ENCODE data around the gene EIF4G2.

EIF4G2 gene

DNA sequence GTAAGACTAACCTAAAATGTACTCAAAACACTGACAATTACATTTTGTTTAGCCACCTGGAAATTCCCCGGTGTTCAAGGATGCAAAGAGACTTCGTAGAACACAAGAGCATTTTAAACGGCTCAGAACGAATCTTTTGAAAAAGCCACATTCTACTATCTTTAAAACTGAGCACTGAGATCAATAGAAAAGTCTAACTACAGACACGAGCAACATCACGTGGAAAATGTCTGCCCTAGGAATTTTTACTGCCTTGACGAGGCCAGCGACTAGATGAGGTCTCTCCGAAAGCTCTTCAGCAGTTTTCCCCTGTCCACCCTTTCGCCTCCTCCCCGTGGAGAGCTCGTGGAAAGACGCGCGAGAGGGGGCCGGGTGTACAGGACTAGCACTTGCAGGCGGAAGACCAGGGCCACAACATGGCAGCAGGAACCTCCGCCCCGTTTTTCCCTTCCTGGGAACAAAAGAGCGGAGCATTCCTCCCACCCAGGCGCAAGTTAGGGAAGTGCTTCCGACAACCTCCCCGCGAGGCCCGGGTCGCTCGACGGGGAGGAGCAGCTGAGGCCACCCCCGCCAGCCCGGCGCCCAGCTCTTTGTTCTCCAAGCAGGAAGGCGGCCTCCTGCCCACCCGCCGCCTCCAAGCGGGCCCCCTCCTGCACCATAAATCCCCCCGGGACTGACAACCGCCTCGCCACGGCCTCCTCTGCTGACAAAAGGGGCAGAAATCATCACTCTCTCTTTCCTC is 1.1 kb downstream of the EIF4G2 start:
- peak; percentile 22 for DNase-seq

DNA sequence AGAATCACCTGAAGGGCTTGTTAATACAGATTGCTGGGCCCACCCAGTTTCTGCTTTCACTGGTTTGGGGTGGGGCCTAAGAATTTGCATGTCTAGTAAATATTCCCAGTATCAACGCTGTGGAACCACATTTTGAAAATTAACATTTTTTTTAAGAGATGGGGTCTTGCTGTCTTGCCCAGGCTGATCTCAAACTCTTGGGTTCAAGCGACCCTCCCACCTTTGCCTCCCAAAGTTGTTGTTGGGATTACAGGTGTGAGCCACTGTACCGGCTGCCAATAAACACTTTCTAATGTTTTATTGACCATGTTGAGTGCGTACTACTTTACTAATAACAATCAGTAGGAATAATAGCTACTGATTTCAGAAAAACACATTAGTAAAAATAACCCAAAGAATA is 2.5 kb downstream of the EIF4G2 start:
- DNase-seq, result no peak

DNA sequence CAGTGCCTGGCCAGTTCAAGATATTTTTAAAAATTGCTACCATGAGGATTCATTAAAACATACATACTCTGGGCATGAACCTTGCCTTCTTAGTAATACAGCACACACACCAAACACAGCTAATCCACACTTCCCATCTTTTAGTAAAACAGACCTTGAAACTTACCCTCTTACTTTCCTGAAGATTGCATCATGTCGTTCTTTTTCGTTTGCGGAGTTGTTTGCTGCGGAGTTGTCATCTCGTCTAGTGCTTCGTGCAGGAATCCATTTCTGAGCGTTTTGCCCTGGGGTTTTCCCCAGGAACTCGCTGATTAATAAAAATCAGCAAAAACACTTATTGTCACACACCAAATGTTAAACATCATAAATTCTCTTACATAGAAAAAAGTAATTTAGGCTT is 3.0 kb downstream of the EIF4G2 start:
- DNase-seq, result no peak

DNA sequence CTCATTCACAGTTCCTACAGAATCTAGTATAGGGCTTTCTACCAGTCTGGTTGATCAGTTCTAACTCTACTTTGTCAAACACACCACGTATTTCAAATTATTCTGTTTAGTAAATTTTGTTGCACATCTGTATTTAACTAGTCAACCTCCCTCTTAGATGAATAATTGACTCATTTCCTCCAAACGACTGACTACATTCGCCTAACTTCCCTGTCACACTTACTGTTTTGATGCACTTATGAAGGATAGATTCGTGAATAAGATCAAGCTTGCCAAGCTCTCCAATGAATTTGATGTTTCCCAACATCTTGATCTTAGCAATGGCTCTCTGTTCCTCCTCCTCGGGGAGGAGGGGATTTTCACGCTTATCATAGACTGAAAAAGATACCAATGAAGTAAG is 5.0 kb downstream of the EIF4G2 start:
- no peak for DNase-seq

DNA sequence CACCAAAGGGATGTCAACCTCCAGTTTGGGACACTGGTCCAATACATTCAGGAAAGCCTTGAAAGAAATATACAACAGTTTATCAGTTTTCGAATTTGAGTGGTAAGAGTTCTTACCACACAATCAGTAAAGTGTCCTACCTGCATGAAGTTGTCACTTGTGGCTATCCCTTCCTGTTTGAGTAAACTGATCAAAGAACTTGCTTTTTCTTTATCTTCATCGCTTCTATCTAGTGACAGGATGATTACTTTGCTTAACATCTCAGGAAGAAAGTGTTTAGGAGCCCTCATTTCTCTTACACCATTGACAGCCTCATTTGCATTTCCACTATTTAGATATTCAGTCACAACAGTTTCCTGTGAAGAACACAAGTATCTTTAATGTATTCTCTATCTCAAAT is 8.4 kb downstream of the EIF4G2 start:
- no peak for DNase-seq

DNA sequence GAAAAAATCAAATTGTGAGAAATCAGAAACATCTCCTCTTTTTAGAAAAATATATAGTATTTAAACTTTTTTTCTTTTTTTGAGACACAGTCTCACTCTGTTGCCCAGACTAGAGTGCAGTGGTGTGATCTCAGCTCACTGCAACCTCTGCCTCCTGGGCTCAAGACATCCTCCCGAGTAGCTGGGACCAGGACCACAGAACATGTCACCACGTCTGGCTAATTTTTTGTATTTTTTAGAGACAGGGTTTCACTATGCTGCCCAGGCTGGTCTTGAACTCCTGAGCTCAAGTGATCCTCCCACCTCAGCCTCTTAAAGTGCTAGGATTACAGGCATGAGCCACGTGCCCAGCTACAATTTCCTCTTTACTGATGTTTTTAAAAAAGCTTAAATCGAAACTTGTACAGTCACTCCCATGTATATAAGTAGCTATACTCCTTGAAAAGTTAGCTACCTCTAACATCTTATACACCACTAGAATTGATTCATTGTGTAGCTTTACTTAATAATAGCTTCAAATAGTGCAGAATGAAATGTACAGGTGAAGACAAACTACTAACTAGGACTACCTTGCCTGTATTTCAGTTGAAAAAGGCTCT is 10.3 kb downstream of the EIF4G2 start:
- DNase-seq, result no peak

DNA sequence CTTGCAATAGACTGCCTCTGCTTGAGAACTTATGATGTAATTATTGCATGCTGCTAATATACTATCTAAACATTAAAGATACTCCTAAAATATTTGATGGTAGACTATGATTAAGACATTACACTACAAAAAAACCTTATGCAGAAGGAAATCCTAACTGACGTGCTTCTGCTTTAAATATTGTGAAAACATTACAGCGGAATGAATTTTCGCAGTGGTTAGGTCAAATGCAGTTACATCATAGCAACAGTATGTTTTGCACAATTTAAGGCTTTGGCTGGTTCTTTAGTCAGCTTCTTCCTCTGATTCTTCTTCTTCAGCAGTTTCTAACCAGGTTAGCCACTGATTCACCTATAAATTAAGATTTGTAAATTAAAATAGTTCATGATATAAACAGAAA is 11.2 kb downstream of the EIF4G2 start:
- DNase-seq, result no peak

DNA sequence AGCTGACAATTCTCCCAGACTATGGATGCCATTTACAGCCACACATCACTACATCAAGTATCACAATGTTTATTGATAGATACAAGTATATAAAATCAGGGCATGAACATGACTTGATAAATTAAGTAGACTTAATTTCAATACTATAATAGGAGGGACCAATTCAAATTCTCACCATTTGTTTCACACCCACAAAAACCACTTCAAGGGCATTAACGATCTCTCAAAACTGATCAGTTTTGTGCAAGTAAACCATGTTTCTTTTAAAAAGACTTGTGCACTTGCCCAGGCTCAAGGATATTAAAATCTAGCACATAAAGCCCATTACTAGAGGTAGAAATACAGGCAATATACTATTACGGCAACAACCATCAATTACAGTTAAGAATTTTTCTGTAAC is 11.7 kb downstream of the EIF4G2 start:
- DNase-seq, result no peak

DNA sequence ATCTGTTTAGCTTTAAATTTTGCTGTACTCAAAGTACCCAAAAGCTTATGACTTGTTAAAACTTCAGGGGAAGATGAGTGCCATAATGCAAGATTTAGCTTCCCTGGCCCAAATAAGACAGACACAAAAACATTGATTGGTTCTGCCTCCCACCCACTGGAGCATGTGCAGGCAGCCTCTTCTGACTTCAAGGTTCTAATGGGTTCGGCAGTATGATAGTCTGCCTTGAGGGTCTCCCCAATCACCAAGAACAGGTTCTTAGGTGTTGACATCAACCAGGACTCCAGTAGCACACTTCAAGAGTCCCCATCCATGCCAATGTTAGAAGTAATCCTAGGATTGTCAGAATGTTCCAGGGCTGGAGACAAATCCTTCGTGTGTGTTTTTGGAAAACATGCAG is 12.5 kb downstream of the EIF4G2 start:
- DNase-seq, result no peak

DNA sequence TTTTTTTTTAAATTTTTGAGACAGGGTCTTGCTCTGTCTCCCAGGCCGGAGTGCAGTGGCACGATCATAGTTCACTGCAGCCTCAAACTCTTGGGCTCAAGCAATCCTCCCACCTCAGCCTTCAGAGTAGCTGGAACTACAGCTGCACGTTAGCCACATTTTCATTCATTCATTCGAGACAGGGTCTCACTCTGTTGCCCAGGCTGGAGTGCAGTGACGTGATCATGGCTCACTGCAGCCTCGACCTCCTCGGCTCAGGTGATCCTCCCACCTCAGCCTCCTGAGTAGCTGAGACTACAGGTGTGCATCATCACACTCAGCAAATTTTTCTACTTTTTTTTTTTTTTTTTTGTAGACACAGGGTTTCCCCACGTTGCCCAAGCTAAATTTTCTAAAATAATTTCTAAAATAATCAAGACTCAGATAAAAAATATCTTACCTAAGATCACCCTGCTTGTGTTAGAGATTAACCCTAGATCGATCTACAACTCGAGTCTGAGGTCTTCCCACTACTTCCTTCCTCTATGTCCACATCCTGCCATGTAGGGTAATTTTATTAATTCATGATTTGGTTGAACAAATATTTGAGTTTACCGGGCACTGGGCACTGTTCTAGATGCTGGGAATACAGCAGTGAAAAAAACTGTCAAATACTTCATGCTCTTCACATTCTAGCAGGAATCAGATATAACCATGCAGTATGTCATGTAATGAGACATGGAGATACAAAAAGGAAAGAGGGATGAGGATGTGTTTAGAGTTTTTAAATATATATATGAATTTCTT is 15.1 kb downstream of the EIF4G2 start:
- DNase-seq, result no peak

DNA sequence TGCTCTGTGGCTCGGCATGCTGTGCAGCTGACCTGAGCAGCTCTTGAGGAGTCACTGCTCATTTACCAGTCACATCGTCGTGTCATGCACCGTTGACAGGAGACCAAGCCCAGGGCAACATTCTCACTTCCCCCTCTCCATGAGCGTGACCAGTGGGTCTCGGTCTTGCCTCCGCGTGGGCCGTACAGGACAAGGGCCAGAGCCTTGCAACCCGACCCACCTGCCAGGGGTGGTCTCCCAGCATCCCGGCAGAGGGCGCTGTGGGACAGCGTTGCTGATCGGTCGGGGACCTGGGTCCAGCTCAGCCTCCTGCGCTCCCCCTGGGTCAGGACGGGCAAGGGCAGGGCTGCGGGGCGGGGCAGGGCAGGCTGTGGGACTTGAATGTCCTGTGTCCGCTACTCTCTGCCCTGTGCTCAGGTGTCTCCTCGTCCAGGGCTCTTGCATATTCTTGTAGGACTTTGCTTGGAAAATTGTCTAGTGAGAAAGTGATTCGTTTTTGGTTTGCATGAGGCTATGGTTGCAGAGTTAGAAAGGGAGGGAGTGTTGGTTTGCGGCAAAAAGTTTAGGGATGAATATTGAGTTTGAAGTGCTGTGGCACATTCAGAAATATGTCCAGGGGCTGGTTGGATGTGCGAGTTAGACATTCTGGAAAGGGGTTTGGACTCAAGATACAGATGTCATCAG is 16.2 kb downstream of the EIF4G2 start:
- DNase-seq, result peak; percentile 84

DNA sequence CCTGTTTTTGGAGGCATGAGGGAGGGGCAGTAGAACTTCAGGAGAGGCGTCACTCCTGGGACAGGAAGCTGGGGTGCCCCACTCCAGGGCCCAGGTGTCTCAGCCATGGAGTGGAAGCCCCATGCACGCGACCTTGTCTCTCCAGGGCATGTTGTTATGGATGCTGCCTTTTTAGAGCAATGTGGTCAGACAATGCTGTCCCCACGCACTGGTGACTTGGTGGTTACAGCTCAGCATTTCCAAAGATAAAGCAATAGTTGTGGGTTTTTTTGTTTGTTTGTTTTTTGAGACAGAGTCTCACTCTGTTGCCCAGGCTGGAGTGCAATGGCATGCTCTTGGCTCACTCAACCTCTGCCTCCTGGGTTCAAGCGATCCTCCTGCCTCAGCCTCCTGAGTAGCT is 22.3 kb downstream of the EIF4G2 start:
- DNase-seq, result no peak

DNA sequence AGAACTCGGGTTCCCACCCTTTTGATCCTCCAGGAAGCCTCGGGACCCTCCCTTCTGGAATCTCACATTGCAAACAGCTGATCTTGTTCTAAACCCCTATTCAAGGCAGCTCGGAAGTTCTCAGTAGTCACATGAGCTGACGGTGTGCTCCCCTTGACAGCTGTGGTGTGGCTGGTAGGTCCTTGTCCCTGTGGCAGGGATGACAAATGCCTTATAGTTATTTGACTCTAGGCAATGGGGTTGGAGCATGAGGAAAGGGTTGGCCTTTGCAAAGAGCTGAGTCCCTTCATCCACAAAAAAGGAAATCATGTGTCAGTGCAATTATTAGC is 23.6 kb downstream of the EIF4G2 start:
- no peak for DNase-seq

DNA sequence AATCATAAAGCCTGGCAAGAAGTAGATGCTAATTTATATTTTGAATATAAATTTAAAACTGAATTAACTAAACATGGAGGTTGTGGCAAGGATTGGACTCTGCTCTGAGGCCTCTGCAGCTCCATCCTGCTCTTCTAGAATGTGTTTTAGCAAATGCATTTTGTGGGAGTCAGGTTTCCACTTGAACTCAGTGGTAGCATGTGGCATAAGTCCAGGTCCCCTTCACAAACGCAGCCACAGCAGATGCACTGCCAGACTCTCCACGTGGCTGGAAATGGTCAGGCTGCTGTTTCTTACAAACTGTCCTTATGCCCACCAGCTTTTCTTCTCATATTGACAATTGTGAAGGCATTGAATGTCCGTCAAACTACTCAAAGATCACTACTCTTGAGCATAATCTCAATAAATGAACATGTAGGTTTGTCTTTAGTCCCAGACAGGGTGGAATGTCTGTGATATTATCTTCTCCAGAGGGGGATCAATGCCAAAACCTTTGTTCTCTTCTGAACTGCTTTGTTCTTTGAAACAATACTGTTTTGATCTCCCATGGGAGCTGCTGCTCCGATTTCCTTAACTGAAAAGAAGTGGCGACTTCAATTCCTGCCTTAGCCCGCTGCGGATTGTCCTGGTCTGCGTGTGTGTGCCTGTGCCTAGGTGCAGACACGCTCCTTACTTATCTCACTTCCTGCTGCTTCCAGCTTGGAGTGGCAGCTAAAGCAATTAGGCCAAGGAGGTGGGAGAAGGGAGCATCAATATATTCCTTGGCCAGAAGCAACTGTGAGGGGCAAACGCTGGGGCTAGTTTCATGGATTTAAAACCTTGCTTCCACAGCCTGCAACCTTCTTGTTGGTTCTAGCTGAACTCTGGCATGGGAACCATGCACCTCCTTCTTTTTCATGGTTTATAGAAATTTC is 24.2 kb downstream of the EIF4G2 start:
- no peak for DNase-seq

DNA sequence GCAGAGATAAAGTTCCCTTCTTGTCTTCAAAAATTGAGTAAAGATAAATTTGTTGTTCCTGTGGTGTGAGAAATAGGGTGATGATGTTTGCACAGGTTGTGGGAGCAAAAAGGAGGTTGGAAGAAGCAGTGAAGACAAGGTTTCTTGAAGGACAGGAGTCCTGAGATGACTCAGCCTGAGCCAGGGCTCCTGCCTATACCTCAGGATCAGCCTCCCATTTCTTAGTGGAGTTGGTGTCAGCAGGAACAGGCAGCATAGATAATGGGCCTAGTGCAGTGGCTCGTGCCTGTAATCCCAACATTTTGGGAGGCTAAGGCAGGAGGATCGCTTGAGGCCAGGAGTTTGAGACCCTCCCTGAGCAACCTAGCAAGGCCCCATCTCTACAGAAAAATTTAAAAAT is 28.7 kb downstream of the EIF4G2 start:
- DNase-seq, result no peak

DNA sequence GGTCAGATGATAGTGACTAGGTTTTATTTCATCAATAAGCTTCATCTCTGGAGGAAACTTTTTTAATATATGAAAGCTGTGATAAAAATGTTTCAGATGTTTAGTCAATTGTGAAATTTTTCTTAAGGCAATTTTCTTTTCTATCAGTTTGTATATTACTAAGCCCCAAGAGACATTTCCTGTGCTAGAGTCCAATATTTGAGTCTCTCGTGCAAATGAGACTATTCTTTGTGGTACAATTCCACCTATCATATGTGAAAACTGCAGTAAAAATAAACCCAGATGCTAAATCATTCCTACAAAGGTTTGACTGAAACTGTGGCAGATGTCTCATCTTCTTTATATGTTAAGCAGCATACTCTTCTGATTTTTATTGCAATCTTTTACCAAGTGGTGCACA is 29.6 kb downstream of the EIF4G2 start:
- DNase-seq, result no peak

DNA sequence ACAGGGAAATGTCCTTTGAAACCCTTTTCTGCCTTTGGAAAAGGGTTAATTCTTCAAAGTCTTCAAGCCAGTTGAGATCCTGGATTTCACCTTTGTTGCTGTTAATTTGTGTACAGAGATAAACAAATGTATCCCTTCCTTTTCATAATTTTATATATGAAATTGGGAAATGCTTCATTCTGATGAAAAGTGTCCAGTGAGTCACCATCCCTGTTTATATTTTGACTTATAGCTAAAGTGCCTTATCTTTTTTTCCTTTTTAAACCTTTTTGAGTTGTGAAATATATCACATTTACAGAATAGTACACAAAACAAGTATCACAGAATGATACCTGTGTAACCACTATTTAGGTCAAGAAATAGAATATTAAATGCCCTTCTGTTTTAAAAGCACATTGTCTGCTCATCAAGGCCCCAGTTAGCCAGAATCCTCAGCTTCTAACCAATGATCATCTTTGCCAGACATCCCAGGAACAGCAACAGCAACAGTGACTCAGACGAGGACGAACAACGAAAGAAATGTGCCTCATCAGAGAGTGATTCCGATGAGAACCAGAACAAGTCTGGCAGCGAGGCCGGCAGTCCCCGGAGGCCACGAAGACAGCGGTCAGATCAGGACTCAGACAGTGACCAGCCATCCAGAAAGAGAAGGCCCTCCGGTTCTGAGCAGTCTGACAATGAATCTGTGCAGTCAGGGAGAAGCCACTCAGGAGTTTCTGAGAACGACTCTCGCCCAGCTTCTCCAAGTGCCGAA is 30.3 kb downstream of the EIF4G2 start:
- DNase-seq, result no peak

DNA sequence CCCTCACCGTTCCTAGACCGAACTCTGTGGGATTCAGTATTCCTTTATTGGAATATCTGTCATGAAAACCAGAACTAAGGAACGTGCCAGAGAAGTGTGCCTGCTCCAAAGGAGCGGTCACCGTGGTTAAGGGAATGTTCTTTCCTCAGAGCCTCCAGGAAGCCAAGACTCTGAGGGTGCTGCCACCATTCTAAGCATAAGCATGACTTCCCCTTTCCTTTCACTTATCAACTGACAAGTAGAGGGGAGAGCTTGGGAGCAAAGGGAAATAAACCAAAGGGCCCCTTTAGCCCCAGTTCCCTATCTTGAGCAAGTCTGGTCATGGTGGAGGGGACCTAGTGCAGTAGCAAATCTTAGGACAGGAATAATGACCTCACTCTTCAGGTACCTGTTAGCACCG is 30.9 kb downstream of the EIF4G2 start:
- no peak for DNase-seq

DNA sequence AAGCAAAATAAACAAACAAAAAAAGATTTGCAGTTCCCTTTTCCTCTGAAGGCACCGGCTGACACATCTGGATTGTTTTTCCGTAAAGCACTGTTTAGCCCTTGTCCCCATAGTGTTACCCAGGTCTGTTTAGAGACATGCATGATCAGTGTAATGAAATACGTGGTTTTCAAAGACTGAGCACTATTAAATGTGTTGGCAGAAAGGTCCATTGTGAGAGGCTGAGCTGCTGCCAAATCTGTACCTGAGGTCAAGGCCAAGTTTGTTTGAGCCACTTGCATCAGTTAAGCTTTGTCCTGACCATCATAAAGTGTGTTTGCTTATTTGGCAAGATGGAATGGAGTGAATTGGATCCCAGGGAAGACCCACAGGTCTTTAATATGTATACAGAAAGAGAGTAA is 31.3 kb downstream of the EIF4G2 start:
- DNase-seq, result no peak

DNA sequence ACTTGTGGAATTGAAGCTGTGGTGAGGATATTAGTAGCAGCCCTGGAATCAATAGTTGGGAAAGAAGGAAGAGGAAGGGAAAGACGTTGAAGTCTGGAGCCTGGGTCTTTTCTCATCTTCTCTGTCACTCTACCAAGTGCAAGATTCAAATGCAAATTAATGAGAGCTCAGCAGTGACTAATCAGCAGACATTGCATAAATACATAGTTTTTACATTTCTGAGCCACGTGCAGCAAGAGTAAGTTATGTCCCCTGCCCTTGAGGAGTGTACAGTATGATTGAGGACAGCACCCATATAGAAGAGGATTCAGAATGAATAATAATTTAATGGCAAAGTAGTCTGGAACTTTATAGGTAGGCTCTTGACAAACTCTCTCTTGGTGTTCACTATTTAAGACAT is 33.9 kb downstream of the EIF4G2 start:
- no peak for DNase-seq

DNA sequence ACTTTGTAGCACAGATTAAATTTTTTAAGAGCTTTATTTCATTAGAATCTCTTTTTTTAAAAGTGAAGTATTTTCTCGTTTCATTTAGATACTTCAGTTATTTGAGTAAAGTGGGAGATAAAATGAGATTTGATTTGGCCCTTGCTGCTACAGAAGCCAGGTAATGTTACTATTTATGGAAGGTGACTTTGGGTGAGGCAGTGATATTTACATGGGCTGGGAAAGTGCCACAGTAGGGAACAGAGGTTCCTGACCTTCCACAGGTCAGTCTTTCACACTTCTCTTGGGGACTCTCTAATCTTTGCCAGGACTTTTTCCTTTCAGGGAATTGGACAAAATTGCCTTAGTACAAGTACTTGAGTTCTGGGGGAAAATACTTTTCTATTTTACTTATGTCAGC is 37.3 kb downstream of the EIF4G2 start:
- DNase-seq, result no peak
